HEK293 (cell line): ENCODE measurements around the gene WDFY3.

ENCODE experiments used
- CTCF ChIA-PET: fragments of 350-600 bp; formaldehyde crosslinking; extraction: SDS; loops from one replicate; lab custom pipeline; 2021; ENCODE audit warnings: antibody characterized with exemption; lab: Yijun Ruan, JAX
- POLR2A ChIA-PET: fragments of 300-600 bp; formaldehyde crosslinking; extraction: SDS; loops from one replicate; lab custom pipeline; 2020; ENCODE audit warnings: antibody characterized with exemption, inconsistent platforms; lab: Yijun Ruan, JAX
- H3K27ac ChIP-seq: fragments of 200-500 bp; sonication (Bioruptor generic); 2 replicates; pipeline ENCODE4 v1.5.1; 2014; ENCODE audit warnings: low read depth, low read length, control low read depth, inconsistent platforms; ENCODE audit errors: extremely low read depth
- H3K36me3 ChIP-seq, 2 experiments: fragments of 200-500 bp in 1 of 2; sonication (Bioruptor generic) in 1 of 2; 1 replicate in 1 of 2; 2 replicates in 1 of 2; pipeline ENCODE4 v1.5.1; 2014 to 2017; ENCODE audit warnings: inconsistent platforms in 2 of 2, low read length in 2 of 2; ENCODE audit not compliant: control insufficient read depth in 2 of 2, insufficient read depth in 1 of 2
- H3K4me1 ChIP-seq: fragments of 200-500 bp; sonication (Bioruptor generic); 2 replicates; pipeline ENCODE4 v1.5.1; 2014; ENCODE audit warnings: mild to moderate bottlenecking, low read length, inconsistent platforms; ENCODE audit not compliant: control insufficient read depth, insufficient read depth
- H3K4me3 ChIP-seq: 2 replicates; pipeline ENCODE4 v1.5.1; 2011; ENCODE audit warnings: low read depth, mild to moderate bottlenecking, control low read depth, low read length, moderate library complexity
- H3K9me3 ChIP-seq: fragments of 200-500 bp; sonication (Bioruptor generic); 2 replicates; pipeline ENCODE4 v1.5.1; 2014; ENCODE audit warnings: low read depth, low read length, inconsistent platforms; ENCODE audit not compliant: control insufficient read depth, insufficient read depth
- ATF2 ChIP-seq: fragments of 450-650 bp; formaldehyde crosslinking; IDR thresholded peaks from 2 replicates; pipeline ENCODE4 v1.5.1; 2016; ENCODE audit warnings: missing biosample characterization, missing genetic modification characterization, low read depth
- CTCF ChIP-seq: fragments of 450-650 bp; formaldehyde crosslinking; IDR thresholded peaks from 2 replicates; pipeline ENCODE4 v1.5.1; 2016; ENCODE audit warnings: missing biosample characterization, missing genetic modification characterization
- GLIS2 ChIP-seq: fragments of 450-650 bp; formaldehyde crosslinking; IDR thresholded peaks from 2 replicates; pipeline ENCODE4 v1.5.1; 2016; ENCODE audit warnings: missing biosample characterization, missing genetic modification characterization
- MYNN ChIP-seq: fragments of 450-650 bp; formaldehyde crosslinking; IDR thresholded peaks from 2 replicates; pipeline ENCODE4 v1.5.1; 2016; ENCODE audit warnings: missing biosample characterization, missing genetic modification characterization, borderline replicate concordance
- REST ChIP-seq: fragments of 450-650 bp; formaldehyde crosslinking; IDR thresholded peaks from 2 replicates; pipeline ENCODE4 v1.5.1; 2016; ENCODE audit warnings: missing biosample characterization, missing genetic modification characterization
- ZBTB8A ChIP-seq: fragments of 450-650 bp; formaldehyde crosslinking; IDR thresholded peaks from 2 replicates; pipeline ENCODE4 v1.5.1; 2016; ENCODE audit warnings: missing biosample characterization, missing genetic modification characterization
- ZNF138 ChIP-seq: fragments of 450-650 bp; formaldehyde crosslinking; IDR thresholded peaks from 2 replicates; pipeline ENCODE4 v1.5.1; 2016; ENCODE audit warnings: missing biosample characterization, missing genetic modification characterization, borderline replicate concordance
- ZNF19 ChIP-seq: fragments of 450-650 bp; formaldehyde crosslinking; IDR thresholded peaks from 2 replicates; pipeline ENCODE4; 2016; ENCODE audit warnings: missing biosample characterization, missing genetic modification characterization, low read depth
- ZNF26 ChIP-seq: fragments of 450-650 bp; formaldehyde crosslinking; IDR thresholded peaks from 2 replicates; pipeline ENCODE4 v1.5.1; 2016; ENCODE audit warnings: missing biosample characterization, missing genetic modification characterization
- ZNF571 ChIP-seq: fragments of 450-650 bp; formaldehyde crosslinking; IDR thresholded peaks from 2 replicates; pipeline ENCODE4 v1.5.0; 2017; ENCODE audit warnings: missing biosample characterization, missing genetic modification characterization
- ZNF585B ChIP-seq: fragments of 450-650 bp; formaldehyde crosslinking; IDR thresholded peaks from 2 replicates; pipeline ENCODE4 v1.5.1; 2016; ENCODE audit warnings: missing biosample characterization, missing genetic modification characterization
- ZNF623 ChIP-seq: fragments of 450-650 bp; formaldehyde crosslinking; IDR thresholded peaks from 2 replicates; pipeline ENCODE4 v1.5.1; 2016; ENCODE audit warnings: missing biosample characterization, missing genetic modification characterization
- TF ChIP-seq, protein P1 (sequence below): fragments of 450-650 bp; IDR thresholded peaks from 2 replicates; pipeline ENCODE4 v1.5.1; 2018; ENCODE audit warnings: missing biosample characterization, missing genetic modification characterization
- TF ChIP-seq, protein P2 (sequence below): fragments of 450-650 bp; formaldehyde crosslinking; IDR thresholded peaks from 2 replicates; pipeline ENCODE4 v1.5.1; 2016; ENCODE audit warnings: missing biosample characterization, missing genetic modification characterization
- TF ChIP-seq, protein P3 (sequence below): fragments of 450-650 bp; formaldehyde crosslinking; IDR thresholded peaks from 2 replicates; pipeline ENCODE4 v1.5.1; 2016; ENCODE audit warnings: missing biosample characterization, missing genetic modification characterization, borderline replicate concordance

The WDFY3 gene

GRCh38 chr4:84915396-84915780 is 51.1 kb downstream of the WDFY3 start:
- CTCF ChIA-PET, result no interaction called here
- TF ChIP-seq ATF2 (tag by site-specific recombination) (no peak), GLIS2 (no peak), ZNF26 (tag by site-specific recombination) (no peak), REST (tag by site-specific recombination) (no peak), ZNF19 (tag by site-specific recombination) (no peak), CTCF (tag by site-specific recombination) (no peak), ZNF585B (tag by site-specific recombination) (no peak), MYNN (no peak), ZNF138 (tag by site-specific recombination) (no peak), ZBTB8A (tag by site-specific recombination) (no peak), ZNF571 (no peak), ZNF623 (tag by site-specific recombination) (no peak)
- TF ChIP-seq, protein P1, sequence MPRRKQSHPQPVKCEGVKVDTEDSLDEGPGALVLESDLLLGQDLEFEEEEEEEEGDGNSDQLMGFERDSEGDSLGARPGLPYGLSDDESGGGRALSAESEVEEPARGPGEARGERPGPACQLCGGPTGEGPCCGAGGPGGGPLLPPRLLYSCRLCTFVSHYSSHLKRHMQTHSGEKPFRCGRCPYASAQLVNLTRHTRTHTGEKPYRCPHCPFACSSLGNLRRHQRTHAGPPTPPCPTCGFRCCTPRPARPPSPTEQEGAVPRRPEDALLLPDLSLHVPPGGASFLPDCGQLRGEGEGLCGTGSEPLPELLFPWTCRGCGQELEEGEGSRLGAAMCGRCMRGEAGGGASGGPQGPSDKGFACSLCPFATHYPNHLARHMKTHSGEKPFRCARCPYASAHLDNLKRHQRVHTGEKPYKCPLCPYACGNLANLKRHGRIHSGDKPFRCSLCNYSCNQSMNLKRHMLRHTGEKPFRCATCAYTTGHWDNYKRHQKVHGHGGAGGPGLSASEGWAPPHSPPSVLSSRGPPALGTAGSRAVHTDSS, result no peak
- TF ChIP-seq, protein P2, sequence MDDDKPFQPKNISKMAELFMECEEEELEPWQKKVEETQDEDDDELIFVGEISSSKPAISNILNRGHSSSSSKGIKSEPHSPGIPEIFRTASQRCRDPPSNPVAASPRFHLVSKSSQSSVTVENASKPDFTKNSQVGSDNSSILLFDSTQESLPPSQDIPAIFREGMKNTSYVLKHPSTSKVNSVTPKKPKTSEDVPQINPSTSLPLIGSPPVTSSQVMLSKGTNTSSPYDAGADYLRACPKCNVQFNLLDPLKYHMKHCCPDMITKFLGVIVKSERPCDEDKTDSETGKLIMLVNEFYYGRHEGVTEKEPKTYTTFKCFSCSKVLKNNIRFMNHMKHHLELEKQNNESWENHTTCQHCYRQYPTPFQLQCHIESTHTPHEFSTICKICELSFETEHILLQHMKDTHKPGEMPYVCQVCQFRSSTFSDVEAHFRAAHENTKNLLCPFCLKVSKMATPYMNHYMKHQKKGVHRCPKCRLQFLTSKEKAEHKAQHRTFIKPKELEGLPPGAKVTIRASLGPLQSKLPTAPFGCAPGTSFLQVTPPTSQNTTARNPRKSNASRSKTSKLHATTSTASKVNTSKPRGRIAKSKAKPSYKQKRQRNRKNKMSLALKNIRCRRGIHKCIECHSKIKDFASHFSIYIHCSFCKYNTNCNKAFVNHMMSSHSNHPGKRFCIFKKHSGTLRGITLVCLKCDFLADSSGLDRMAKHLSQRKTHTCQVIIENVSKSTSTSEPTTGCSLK (tag by site-specific recombination), result no peak
- TF ChIP-seq, protein P3, sequence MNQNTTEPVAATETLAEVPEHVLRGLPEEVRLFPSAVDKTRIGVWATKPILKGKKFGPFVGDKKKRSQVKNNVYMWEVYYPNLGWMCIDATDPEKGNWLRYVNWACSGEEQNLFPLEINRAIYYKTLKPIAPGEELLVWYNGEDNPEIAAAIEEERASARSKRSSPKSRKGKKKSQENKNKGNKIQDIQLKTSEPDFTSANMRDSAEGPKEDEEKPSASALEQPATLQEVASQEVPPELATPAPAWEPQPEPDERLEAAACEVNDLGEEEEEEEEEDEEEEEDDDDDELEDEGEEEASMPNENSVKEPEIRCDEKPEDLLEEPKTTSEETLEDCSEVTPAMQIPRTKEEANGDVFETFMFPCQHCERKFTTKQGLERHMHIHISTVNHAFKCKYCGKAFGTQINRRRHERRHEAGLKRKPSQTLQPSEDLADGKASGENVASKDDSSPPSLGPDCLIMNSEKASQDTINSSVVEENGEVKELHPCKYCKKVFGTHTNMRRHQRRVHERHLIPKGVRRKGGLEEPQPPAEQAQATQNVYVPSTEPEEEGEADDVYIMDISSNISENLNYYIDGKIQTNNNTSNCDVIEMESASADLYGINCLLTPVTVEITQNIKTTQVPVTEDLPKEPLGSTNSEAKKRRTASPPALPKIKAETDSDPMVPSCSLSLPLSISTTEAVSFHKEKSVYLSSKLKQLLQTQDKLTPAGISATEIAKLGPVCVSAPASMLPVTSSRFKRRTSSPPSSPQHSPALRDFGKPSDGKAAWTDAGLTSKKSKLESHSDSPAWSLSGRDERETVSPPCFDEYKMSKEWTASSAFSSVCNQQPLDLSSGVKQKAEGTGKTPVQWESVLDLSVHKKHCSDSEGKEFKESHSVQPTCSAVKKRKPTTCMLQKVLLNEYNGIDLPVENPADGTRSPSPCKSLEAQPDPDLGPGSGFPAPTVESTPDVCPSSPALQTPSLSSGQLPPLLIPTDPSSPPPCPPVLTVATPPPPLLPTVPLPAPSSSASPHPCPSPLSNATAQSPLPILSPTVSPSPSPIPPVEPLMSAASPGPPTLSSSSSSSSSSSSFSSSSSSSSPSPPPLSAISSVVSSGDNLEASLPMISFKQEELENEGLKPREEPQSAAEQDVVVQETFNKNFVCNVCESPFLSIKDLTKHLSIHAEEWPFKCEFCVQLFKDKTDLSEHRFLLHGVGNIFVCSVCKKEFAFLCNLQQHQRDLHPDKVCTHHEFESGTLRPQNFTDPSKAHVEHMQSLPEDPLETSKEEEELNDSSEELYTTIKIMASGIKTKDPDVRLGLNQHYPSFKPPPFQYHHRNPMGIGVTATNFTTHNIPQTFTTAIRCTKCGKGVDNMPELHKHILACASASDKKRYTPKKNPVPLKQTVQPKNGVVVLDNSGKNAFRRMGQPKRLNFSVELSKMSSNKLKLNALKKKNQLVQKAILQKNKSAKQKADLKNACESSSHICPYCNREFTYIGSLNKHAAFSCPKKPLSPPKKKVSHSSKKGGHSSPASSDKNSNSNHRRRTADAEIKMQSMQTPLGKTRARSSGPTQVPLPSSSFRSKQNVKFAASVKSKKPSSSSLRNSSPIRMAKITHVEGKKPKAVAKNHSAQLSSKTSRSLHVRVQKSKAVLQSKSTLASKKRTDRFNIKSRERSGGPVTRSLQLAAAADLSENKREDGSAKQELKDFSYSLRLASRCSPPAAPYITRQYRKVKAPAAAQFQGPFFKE (tag by site-specific recombination), result no peak

More at GRCh38 chr4:84915396-84915780, 51.1 kb downstream of the WDFY3 start:
- POLR2A ChIA-PET, result no interaction called here
- no peaks in the 10 kb centered on the region for H3K9me3 ChIP-seq
- peaks cover 7% of the 10 kb centered on the region; the same call in 1 of the 2 replicates for H3K4me1 ChIP-seq
- no peak overlapping the region for H3K27ac ChIP-seq
- H3K36me3 ChIP-seq, result peaks cover 0 to 9% of the 10 kb centered on the region in 2 experiments; a peak in 1 of 3 replicates
- H3K4me3 ChIP-seq, result no peak overlapping the region
